Ovary (tissue), 9 donors: ENCODE data around the gene PRDM1. TPM values are rescaled to one million over a fixed set of nuclear protein-coding genes. Genes with fewer than 3 reads are reported as not detected.
A peak's percentile ranks its signal among the peaks of the same experiment; 100 is the strongest.

Source experiments
- DNase-seq, 5 donors: peaks; one replicate each; pipeline ENCODE4 v3.0.0-alpha.2; 2019 to 2020
- H3K27ac ChIP-seq, 2 donors: fragments of 200-600 bp; one replicate each; pipeline versions ENCODE4 v1.5.1 to v1.8.0; 2019 to 2022
- H3K27me3 ChIP-seq: fragments of 200-600 bp; one replicate; pipeline ENCODE4 v1.8.0; 2022
- H3K36me3 ChIP-seq: fragments of 200-600 bp; sonication (generic); one replicate; pipeline ENCODE4 v1.5.1; 2019
- H3K4me1 ChIP-seq: one replicate; pipeline ENCODE4 v1.8.1; 2013; ENCODE audit warnings: mild to moderate bottlenecking, moderate library complexity; ENCODE audit not compliant: insufficient read depth
- H3K4me3 ChIP-seq: fragments of 200-600 bp; sonication (generic); one replicate; pipeline ENCODE4 v1.5.1; 2017
- H3K9me3 ChIP-seq, 2 donors: fragments of 200-600 bp in 1 of 2; sonication (generic) in 1 of 2; one replicate each; pipeline versions ENCODE4 v1.5.1 to v1.8.1; 2013 to 2019; ENCODE audit warnings: mild to moderate bottlenecking in 1 of 2, moderate library complexity in 1 of 2
- EP300 ChIP-seq: sonication (generic); formaldehyde crosslinking; IDR thresholded peaks from one replicate; pipeline ENCODE4 v1.6.1; 2017; ENCODE audit warnings: antibody characterized with exemption
- POLR2A ChIP-seq: fragments of 450-650 bp; IDR thresholded peaks from one replicate; pipeline ENCODE4 v1.6.1; 2017; ENCODE audit warnings: antibody characterized with exemption, mild to moderate bottlenecking, moderate library complexity
- WGBS, 3 donors: extraction: QIAGEN DNeasy Blood & Tissue Kit in 1 of 3; methylation state at CpG; one replicate each; pipeline versions ENCODE4 v1.1.5 to v1.1.7; 2013 to 2017; 5-methylcytosine and 5-hydroxymethylcytosine counted together
- intact Hi-C, 4 donors: fragments of 100-400 bp; cut with DNase I; formaldehyde crosslinking; loops; one replicate each; pipeline versions ENCODE4 v1.11.0 to v1.15.1; 2022 to 2023
- polyA plus RNA-seq, 2 donors: library from polyadenylated mRNA; stranded (reverse); fragments of 200-250 nt in 1 of 2; fragments of 350-450 nt in 1 of 2; fragmentation: Illumina TruSeq in 1 of 2; extraction: RNeasy Lipid Tissue Mini Kit (QIAGEN cat#74804) in 1 of 2; gene quantifications; one replicate each; pipeline ENCODE4 v1.2.3, GENCODE V29; 2013 to 2014
- total RNA-seq, 7 donors: library from RNA; depleted of rRNA in 2 of 7; stranded (reverse); fragments of >200 nt in 2 of 7; fragmentation: NEBNext Ultra II Directional in 3 of 7; extraction: Animal tissue kit (Norgen Biotek cat#: 25700) in 3 of 7; gene quantifications; one replicate each; pipeline versions ENCODE4 v1.1.0 to v1.2.4, GENCODE V29; 2016 to 2023
- TF ChIP-seq, protein P1 (sequence below), 3 donors: fragments of 450-650 bp in 2 of 3; fragments of 200-600 bp in 1 of 3; IDR thresholded peaks; one replicate each; pipeline versions ENCODE4 v1.5.1 to v1.8.0; 2016 to 2022; ENCODE audit warnings: antibody characterized with exemption in 3 of 3, mild to moderate bottlenecking in 1 of 3
- donor health status: DM: no; HTN: no; CAD: no; lungs with moderate emphysema.
- donor health status: DM: no; HTN: no; CAD: no.
- donor health status: Bipolar disorder and iron deficiency.
- donor health status: DM: yes; HTN: yes; CAD: no.
- donor health status: DM: no; HTN: no; CAD: no.
- donor health status: DM: yes; HTN: yes; CAD: no.

PRDM1 gene
- total and polyA plus RNA-seq, 9 donors = 2.7 to 10.6 (median 4.4) TPM

DNA sequence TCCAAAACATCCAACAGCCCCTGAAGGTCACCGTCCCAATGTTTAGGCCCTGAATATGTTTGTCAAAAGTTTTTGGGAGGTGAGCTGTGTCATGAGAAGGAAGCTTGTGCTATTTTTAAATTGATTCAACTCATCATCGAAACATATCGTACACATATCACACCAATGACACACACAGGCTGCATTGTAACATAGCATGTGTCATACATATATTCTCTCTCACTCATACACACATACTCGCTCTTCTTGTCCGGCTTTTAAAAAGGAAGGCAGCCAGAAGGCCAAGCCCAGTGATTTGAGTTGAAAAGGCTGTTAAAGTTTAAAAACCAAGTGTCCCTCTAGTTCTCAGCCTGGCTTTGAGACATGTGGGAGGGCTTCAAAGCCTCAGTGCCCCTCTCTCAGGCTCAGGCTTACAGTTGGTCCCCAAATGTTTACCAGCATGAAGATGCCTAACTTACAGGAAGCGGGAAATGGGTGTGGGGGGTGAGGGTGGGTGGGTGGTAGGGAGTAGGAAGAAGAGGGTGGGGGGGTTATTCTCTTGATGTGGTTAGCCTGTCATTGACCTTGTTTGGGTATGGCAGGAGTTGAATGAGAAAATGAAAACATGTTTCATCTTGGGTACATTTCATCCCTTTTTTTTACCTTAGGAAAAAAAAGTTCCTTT, 3.3 kb upstream of the PRDM1 start:
- no peaks in the 10 kb centered on the region for H3K4me1 ChIP-seq
- intact Hi-C loops = loop anchor here in 3 of 4 donors (10.0 kb wide), 4 partner anchors 88 to 598 kb away; no protein-coding TSS in a partner anchor
- WGBS, 3 donors = 23 to 51% (median 26%) methylated on average over 6 of the region's 6 CpGs
- H3K36me3 ChIP-seq = no peaks in the 10 kb centered on the region
- TF ChIP-seq, protein P1, sequence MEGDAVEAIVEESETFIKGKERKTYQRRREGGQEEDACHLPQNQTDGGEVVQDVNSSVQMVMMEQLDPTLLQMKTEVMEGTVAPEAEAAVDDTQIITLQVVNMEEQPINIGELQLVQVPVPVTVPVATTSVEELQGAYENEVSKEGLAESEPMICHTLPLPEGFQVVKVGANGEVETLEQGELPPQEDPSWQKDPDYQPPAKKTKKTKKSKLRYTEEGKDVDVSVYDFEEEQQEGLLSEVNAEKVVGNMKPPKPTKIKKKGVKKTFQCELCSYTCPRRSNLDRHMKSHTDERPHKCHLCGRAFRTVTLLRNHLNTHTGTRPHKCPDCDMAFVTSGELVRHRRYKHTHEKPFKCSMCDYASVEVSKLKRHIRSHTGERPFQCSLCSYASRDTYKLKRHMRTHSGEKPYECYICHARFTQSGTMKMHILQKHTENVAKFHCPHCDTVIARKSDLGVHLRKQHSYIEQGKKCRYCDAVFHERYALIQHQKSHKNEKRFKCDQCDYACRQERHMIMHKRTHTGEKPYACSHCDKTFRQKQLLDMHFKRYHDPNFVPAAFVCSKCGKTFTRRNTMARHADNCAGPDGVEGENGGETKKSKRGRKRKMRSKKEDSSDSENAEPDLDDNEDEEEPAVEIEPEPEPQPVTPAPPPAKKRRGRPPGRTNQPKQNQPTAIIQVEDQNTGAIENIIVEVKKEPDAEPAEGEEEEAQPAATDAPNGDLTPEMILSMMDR (IDR thresholded peaks at IDR 0.05) = no peak
- no peak for TF ChIP-seq EP300
- TF ChIP-seq POLR2A = no peak
- H3K9me3 ChIP-seq = no peaks in the 10 kb centered on the region
- H3K27ac ChIP-seq = no peak overlapping the region
- H3K27me3 ChIP-seq = no peaks in the 10 kb centered on the region
- no peak overlapping the region for H3K4me3 ChIP-seq
- DNase-seq = no peak

DNA sequence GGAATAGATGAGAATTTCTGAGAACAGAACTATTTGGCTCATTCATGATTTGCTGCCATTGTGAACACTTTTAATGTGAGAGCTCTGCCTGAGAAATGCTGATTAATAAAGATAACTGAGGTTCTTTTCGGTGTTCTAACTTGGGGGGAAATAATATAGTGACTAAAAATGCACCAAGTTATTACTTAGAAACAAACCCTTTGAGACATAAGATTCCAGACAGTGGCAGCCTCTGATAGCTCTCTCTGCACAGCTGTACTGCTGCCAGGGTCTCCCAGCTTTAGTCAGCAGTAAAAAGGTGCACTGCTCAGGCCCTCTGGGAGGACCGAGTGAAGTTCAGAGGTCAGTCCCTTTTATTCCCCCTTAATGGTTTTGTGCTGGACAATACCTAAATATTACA, 2.5 kb upstream of the PRDM1 start:
- 83 to 86% (median 84%) methylated on average over 2 of the region's 2 CpGs for WGBS, 3 donors
- Histone ChIP-seq H3K36me3 (no peaks in the 10 kb centered on the region), H3K27me3 (no peaks in the 10 kb centered on the region), H3K4me1 (peaks cover 2% of the 10 kb centered on the region), H3K27ac (no peak overlapping the region), H3K9me3 (no peaks in the 10 kb centered on the region), H3K4me3 (no peak overlapping the region)
- DNase-seq = no peak
- no peak for TF ChIP-seq EP300
- no peak for TF ChIP-seq POLR2A
- TF ChIP-seq, protein P1 (IDR thresholded peaks at IDR 0.05) = no peak
- intact Hi-C loops = loop anchor here in 3 of 4 donors (10.0 kb wide), 4 partner anchors 89 to 599 kb away; no protein-coding TSS in a partner anchor

DNA sequence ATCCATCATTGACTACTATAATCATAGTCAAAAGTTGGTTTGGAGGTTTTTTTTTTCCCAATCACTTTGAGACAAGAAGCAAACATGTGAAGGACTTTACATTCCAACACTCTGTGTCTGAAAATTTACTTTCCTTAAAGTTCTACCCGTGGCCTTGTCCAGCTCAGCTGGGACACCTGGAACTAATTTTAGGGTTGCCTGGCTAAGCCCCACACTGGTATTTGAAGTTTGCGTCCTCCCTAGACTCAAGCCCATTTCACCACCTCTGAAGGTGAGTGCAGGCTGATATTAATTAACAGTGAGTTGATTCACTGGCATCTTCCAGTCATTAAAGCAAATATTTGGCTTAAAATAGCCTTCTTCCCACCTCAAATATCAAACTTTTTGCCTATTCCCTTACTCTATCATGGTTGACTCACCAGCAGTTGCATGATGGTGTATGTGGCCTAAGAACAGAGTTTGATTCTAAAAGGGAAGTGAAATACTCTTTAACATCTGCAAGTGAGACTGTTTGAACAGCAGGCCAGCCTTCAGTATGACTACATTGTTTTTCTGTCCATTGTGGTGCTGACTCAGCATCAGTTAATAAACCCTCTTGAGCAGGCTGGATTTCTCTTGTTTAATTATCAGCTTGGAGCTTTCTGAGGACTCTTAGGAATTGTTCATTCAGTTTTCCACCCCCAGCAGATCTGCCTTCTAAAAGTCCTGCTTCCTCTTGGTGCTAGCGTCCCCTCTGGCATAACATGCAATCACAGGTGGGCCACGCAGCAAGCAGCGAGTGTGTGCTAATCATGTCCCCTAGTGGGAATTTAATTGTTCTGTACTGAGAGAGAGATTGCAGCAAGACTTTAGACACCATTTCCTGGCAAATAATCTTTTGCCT, 1.8 kb upstream of the PRDM1 start:
- H3K4me3 ChIP-seq = no peak overlapping the region
- no peaks in the 10 kb centered on the region for H3K36me3 ChIP-seq
- intact Hi-C loops = loop anchor here in 3 of 4 donors (10.0 kb wide), 4 partner anchors 90 to 600 kb away; no protein-coding TSS in a partner anchor
- no peak for TF ChIP-seq EP300
- TF ChIP-seq POLR2A = no peak
- TF ChIP-seq, protein P1 (IDR thresholded peaks at IDR 0.05) = peak in 1 of 3 donors; percentile 45
- no peaks in the 10 kb centered on the region for H3K9me3 ChIP-seq
- peak in 2 of 5 donors; percentile 33 to 62 for DNase-seq
- H3K4me1 ChIP-seq = peaks cover 2% of the 10 kb centered on the region
- 58 to 65% (median 64%) methylated on average over 5 of the region's 5 CpGs for WGBS, 3 donors
- no peak overlapping the region for H3K27ac ChIP-seq
- no peaks in the 10 kb centered on the region for H3K27me3 ChIP-seq

DNA sequence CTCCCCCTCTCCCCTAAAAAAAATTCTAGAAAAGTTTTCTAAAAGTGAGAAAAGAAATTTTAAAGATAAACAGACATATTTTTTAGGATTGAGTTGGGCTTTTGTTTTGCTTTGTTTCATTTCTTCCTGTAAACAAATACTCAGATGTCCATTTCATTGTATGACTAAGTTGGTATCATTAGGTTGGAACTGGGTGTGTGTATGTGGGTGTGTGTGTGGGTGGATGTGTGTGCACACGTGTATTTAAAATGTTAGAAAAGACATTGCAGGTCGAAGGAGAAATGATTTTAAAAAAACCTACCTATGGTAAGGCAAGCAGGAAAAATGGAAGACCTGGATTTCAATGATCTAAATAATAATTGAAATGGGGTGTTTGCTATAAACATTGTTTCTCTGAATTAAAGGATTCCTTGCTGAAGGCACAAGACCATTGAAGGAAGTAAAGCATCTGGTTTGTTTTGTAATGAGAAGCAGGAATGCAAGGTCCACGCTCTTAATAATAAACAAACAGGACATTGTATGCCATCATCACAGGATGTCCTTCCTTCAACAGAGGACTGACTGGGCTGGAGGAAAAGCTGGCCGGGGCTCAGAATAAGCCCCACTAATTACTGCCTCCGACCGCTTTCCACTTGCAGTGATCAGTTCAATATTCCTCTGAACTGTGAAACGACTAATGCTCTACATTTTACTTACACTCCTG, 996 bp upstream of the PRDM1 start:
- WGBS, 3 donors = 18 to 26% (median 21%) methylated on average over 7 of the region's 7 CpGs
- H3K27me3 ChIP-seq = no peaks in the 10 kb centered on the region
- H3K27ac ChIP-seq = no peak overlapping the region
- peak overlapping the region; percentile 51 for H3K4me3 ChIP-seq
- TF ChIP-seq POLR2A (no peak), EP300 (no peak)
- TF ChIP-seq, protein P1 (IDR thresholded peaks at IDR 0.05) = no peak
- no peak for DNase-seq
- H3K4me1 ChIP-seq = peaks cover 2% of the 10 kb centered on the region
- no peaks in the 10 kb centered on the region for H3K36me3 ChIP-seq
- H3K9me3 ChIP-seq = no peaks in the 10 kb centered on the region
- intact Hi-C loops = loop anchor here in 3 of 4 donors (10.0 kb wide), 4 partner anchors 90 to 600 kb away; no protein-coding TSS in a partner anchor
